Stimulated activated CD8-positive, alpha-beta memory T cell treated with anti-CD3 and anti-CD28 coated beads, Interleukin-7, amount 100 ng/mL, for 48 hours (primary cell): ENCODE measurements around the gene SCLT1.
"Not testable (repeated sequence)": the region's sequence is repeated elsewhere in the genome, so short reads cannot be mapped to it uniquely, and the experiment has no call there.

Source experiments
- DNase-seq, 2 donors: peaks; one replicate each; pipeline ENCODE4 v3.0.0-alpha.2; 2020; ENCODE audit warnings: low read depth in 1 of 2; ENCODE audit errors: extremely low read depth in 1 of 2

Gene SCLT1

GRCh38 chr4:129080129-129080528 is 13.2 kb downstream of the SCLT1 start:
- no peak for DNase-seq

GRCh38 chr4:129077326-129077725 is 16.0 kb downstream of the SCLT1 start:
- DNase-seq = no peak

GRCh38 chr4:129069537-129069936 is 23.8 kb downstream of the SCLT1 start:
- not testable (repeated sequence) for DNase-seq

- no peak for DNase-seq
Measured at GRCh38 chr4:129064717-129065116, 28.6 kb downstream of the SCLT1 start.

- DNase-seq = no peak
Measured at GRCh38 chr4:129063640-129064039, 29.7 kb downstream of the SCLT1 start.

- DNase-seq = no peak
Measured at GRCh38 chr4:129062580-129062979, 30.8 kb downstream of the SCLT1 start.

- DNase-seq = no peak
Measured at GRCh38 chr4:129059028-129059427, 34.3 kb downstream of the SCLT1 start.

GRCh38 chr4:129046055-129046959 is 47.0 kb downstream of the SCLT1 start:
- DNase-seq = no peak

GRCh38 chr4:129043523-129043922 is 49.8 kb downstream of the SCLT1 start:
- no peak for DNase-seq

- no peak for DNase-seq
Measured at GRCh38 chr4:129040471-129040870, 52.9 kb downstream of the SCLT1 start.

GRCh38 chr4:129037093-129037492 is 56.2 kb downstream of the SCLT1 start:
- DNase-seq = no peak

GRCh38 chr4:129014566-129015509 is 78.5 kb downstream of the SCLT1 start:
- DNase-seq = no peak

- DNase-seq = no peak
Measured at GRCh38 chr4:129008096-129008495, 85.2 kb downstream of the SCLT1 start.

- no peak for DNase-seq
Measured at GRCh38 chr4:128986908-128987307, 106.4 kb downstream of the SCLT1 start.

GRCh38 chr4:128986019-128986418 is 107.3 kb downstream of the SCLT1 start:
- DNase-seq = no peak

GRCh38 chr4:128983771-128984485 is 109.4 kb downstream of the SCLT1 start:
- no peak for DNase-seq

- DNase-seq = no peak
Measured at GRCh38 chr4:128981377-128981776, 112.0 kb downstream of the SCLT1 start.

GRCh38 chr4:128980816-128981326 is 112.5 kb downstream of the SCLT1 start:
- no peak for DNase-seq

- DNase-seq = no peak
Measured at GRCh38 chr4:128979934-128980333, 113.4 kb downstream of the SCLT1 start.

GRCh38 chr4:128978985-128979384 is 114.4 kb downstream of the SCLT1 start:
- DNase-seq = no peak

GRCh38 chr4:128974136-128974581 is 119.2 kb downstream of the SCLT1 start:
- DNase-seq = no peak
